IMR-90 (cell line): Measurements from ENCODE around the gene LMO4. TPM values are rescaled to one million over a fixed set of nuclear protein-coding genes. Genes with fewer than 3 reads are reported as not detected.

Experiments
- ATAC-seq: fragments of 200-7000 bp; cut with Tn5 transposase; 2 replicates; pipeline ENCODE4 v1.9.1; 2020; ENCODE audit warnings: low read depth, mild to moderate bottlenecking, moderate library complexity
- BruUV-seq: library from RNA; stranded (reverse); fragments of 400-500 nt; replicated peaks from 2 replicates; lab custom pipeline; 2021; lab: Mats Ljungman, UMichigan
- CTCF ChIA-PET: fragments of 300-600 bp; formaldehyde crosslinking; extraction: SDS; loops from one replicate; lab custom pipeline; 2021; ENCODE audit warnings: antibody characterized with exemption; lab: Yijun Ruan, JAX
- POLR2A ChIA-PET: fragments of 300-600 bp; sonication (Branson Sonifier 250); formaldehyde crosslinking; loops from one replicate; lab custom pipeline; 2022; ENCODE audit warnings: antibody characterized with exemption; ENCODE audit not compliant: unreplicated experiment; lab: Charles Lee
- DNase-seq: peaks from one replicate; pipeline ENCODE4 v3.0.0; 2013
- H2AFZ ChIP-seq: replicated peaks from 2 replicates; pipeline ENCODE3; 2013; ENCODE audit warnings: low read length, mild to moderate bottlenecking; ENCODE audit not compliant: poor library complexity
- H2AK5ac ChIP-seq: 2 replicates; pipeline ENCODE4 v1.6.1; 2013; ENCODE audit warnings: low read depth, low read length, inconsistent platforms
- H2AK9ac ChIP-seq: replicated peaks from 2 replicates; pipeline ENCODE3; 2013; ENCODE audit warnings: mild to moderate bottlenecking, low read depth, low read length, moderate library complexity; ENCODE audit not compliant: poor library complexity
- H2BK120ac ChIP-seq: 2 replicates; pipeline ENCODE4 v1.6.1; 2013; ENCODE audit warnings: low read depth, low read length, inconsistent platforms
- H2BK15ac ChIP-seq: 3 replicates; pipeline ENCODE4 v1.6.1; 2013; ENCODE audit warnings: low read depth, low read length, inconsistent platforms
- H2BK20ac ChIP-seq: 2 replicates; pipeline ENCODE4 v1.6.1; 2013; ENCODE audit warnings: low read depth, mild to moderate bottlenecking, inconsistent platforms, low read length, moderate library complexity
- H2BK5ac ChIP-seq: 2 replicates; pipeline ENCODE4 v1.6.1; 2013; ENCODE audit warnings: mild to moderate bottlenecking, low read depth, low read length, inconsistent platforms; ENCODE audit not compliant: poor library complexity, severe bottlenecking
- H3K14ac ChIP-seq: replicated peaks from 2 replicates; pipeline ENCODE4 v1.6.1; 2013; ENCODE audit warnings: low read depth, low read length, inconsistent platforms
- H3K18ac ChIP-seq: 2 replicates; pipeline ENCODE4 v1.6.1; 2013; ENCODE audit warnings: low read depth, low read length, control low read depth
- H3K23ac ChIP-seq: 2 replicates; pipeline ENCODE4 v1.6.1; 2013; ENCODE audit warnings: low read depth, low read length, inconsistent platforms
- H3K27ac ChIP-seq: 2 replicates; pipeline ENCODE4 v1.5.1; 2013; ENCODE audit warnings: mild to moderate bottlenecking, control low read depth, low read length; ENCODE audit not compliant: insufficient read depth
- H3K27me3 ChIP-seq: 2 replicates; pipeline ENCODE4 v1.6.1; 2013; ENCODE audit warnings: low read length; ENCODE audit not compliant: control insufficient read depth, insufficient read depth
- H3K36me3 ChIP-seq: 2 replicates; pipeline ENCODE4 v1.6.1; 2013; ENCODE audit warnings: low read length, mixed read lengths; ENCODE audit not compliant: control insufficient read depth, insufficient read depth
- H3K4ac ChIP-seq: 2 replicates; pipeline ENCODE4 v1.6.1; 2013; ENCODE audit warnings: low read depth, low read length, inconsistent platforms
- H3K4me1 ChIP-seq: 2 replicates; pipeline ENCODE4 v1.6.1; 2013; ENCODE audit warnings: low read length, mixed read lengths; ENCODE audit not compliant: control insufficient read depth, insufficient read depth
- H3K4me2 ChIP-seq: 2 replicates; pipeline ENCODE4 v1.6.1; 2013; ENCODE audit warnings: low read depth, mild to moderate bottlenecking, control low read depth, low read length, moderate library complexity
- H3K4me3 ChIP-seq: 2 replicates; pipeline ENCODE4 v1.5.1; 2013; ENCODE audit warnings: low read depth, mild to moderate bottlenecking, control low read depth, low read length, moderate library complexity; ENCODE audit not compliant: insufficient read depth
- H3K56ac ChIP-seq: 2 replicates; pipeline ENCODE4 v1.6.1; 2013; ENCODE audit warnings: low read length, inconsistent platforms; ENCODE audit not compliant: insufficient read depth; ENCODE audit errors: extremely low read depth
- H3K79me1 ChIP-seq, 2 experiments: 2 replicates each; pipeline ENCODE4 v1.6.1; 2013; ENCODE audit warnings: low read length in 2 of 2, inconsistent platforms in 1 of 2, low read depth in 1 of 2
- H3K9ac ChIP-seq: 2 replicates; pipeline ENCODE4 v1.6.1; 2013; ENCODE audit warnings: low read depth, low read length, control low read depth
- H3K9me1 ChIP-seq: 2 replicates; pipeline ENCODE4 v1.6.1; 2013; ENCODE audit warnings: low read length, inconsistent platforms; ENCODE audit not compliant: insufficient read depth
- H3K9me3 ChIP-seq: 2 replicates; pipeline ENCODE4 v1.6.1; 2013; ENCODE audit warnings: low read length; ENCODE audit not compliant: control insufficient read depth, insufficient read depth
- H4K20me1 ChIP-seq: 2 replicates; pipeline ENCODE4 v1.6.1; 2013; ENCODE audit warnings: low read length, inconsistent platforms; ENCODE audit not compliant: insufficient read depth
- H4K5ac ChIP-seq: 2 replicates; pipeline ENCODE4 v1.6.1; 2013; ENCODE audit warnings: mild to moderate bottlenecking, low read depth, low read length, control low read depth
- H4K8ac ChIP-seq, 2 experiments: 2 replicates each; pipeline ENCODE4 v1.6.1; 2013; ENCODE audit warnings: low read depth in 2 of 2, low read length in 2 of 2, control low read depth in 1 of 2, inconsistent platforms in 1 of 2
- H4K91ac ChIP-seq: 2 replicates; pipeline ENCODE4 v1.6.1; 2013; ENCODE audit warnings: low read depth, low read length, inconsistent platforms; ENCODE audit not compliant: insufficient read depth
- BHLHE40 ChIP-seq: fragments of 150-350 bp; IDR thresholded peaks from 2 replicates; pipeline ENCODE4 v1.6.1; 2016; ENCODE audit warnings: mild to moderate bottlenecking, low read depth, low read length
- CEBPB ChIP-seq: IDR thresholded peaks from 2 replicates; pipeline ENCODE4 v1.6.1; 2012; ENCODE audit warnings: low read depth, low read length, improper control_type of control experiment
- FOS ChIP-seq: fragments of 150-350 bp; IDR thresholded peaks from 2 replicates; pipeline ENCODE4 v1.6.1; 2016; ENCODE audit warnings: low read depth, low read length
- MAFK ChIP-seq: IDR thresholded peaks from 2 replicates; pipeline ENCODE4 v1.6.1; 2012; ENCODE audit warnings: low read depth, low read length, improper control_type of control experiment
- MXI1 ChIP-seq: IDR thresholded peaks from 2 replicates; pipeline ENCODE4 v1.6.1; 2012; ENCODE audit warnings: low read depth, mild to moderate bottlenecking, low read length, moderate library complexity, borderline replicate concordance
- NFE2L2 ChIP-seq: fragments of 150-350 bp; IDR thresholded peaks from 2 replicates; pipeline ENCODE4 v1.6.1; 2016; ENCODE audit warnings: low read depth, mild to moderate bottlenecking, low read length
- POLR2A ChIP-seq: IDR thresholded peaks from 2 replicates; pipeline ENCODE4 v1.6.1; 2012; ENCODE audit warnings: mild to moderate bottlenecking, low read depth, low read length
- RCOR1 ChIP-seq: IDR thresholded peaks from 2 replicates; pipeline ENCODE4 v1.6.1; 2012; ENCODE audit warnings: mild to moderate bottlenecking, low read length, improper control_type of control experiment; ENCODE audit not compliant: insufficient replicate concordance
- RFX5 ChIP-seq: IDR thresholded peaks from 2 replicates; pipeline ENCODE4 v1.8.0; 2012; ENCODE audit warnings: low read depth, mild to moderate bottlenecking, low read length, moderate library complexity
- WGBS, 2 experiments: methylation state at CpG; one replicate each; pipeline versions ENCODE4 v1.1.5 to v1.1.7; 2013; ENCODE audit warnings: missing lambda C conversion rate in 2 of 2; ENCODE audit not compliant: insufficient read length in 1 of 2; ENCODE audit errors: extremely low coverage in 2 of 2; 5-methylcytosine and 5-hydroxymethylcytosine counted together
- dilution Hi-C: fragments of 300-500 bp; cut with HindIII; formaldehyde crosslinking; loops from one replicate; pipeline ENCODE4 v1.14.3; 2018; ENCODE audit warnings: low sequenced_read_pairs; ENCODE audit not compliant: unreplicated experiment
- in situ Hi-C: fragments of 300-500 bp; cut with MboI; formaldehyde crosslinking; loops from 3 replicates; pipeline ENCODE4 v1.14.3; 2019; ENCODE audit warnings: low sequenced_read_pairs, inconsistent platforms, mixed read lengths
- intact Hi-C: fragments of 100-400 bp; cut with micrococcal nuclease; formaldehyde crosslinking; loops from 2 replicates; pipeline ENCODE4 v1.10.0; 2022
- polyA plus RNA-seq, 3 experiments: library from polyadenylated mRNA; depleted of rRNA; stranded (reverse); fragments of >200 nt; gene quantifications; 2 replicates each; pipeline ENCODE4 v1.2.3, GENCODE V29; 2012; ENCODE audit warnings: low replicate concordance in 1 of 3
- total RNA-seq: library from RNA; depleted of rRNA; stranded (reverse); fragments of >200 nt; gene quantifications from 2 replicates; pipeline ENCODE4 v1.2.3, GENCODE V29; 2012
- TF ChIP-seq, protein P1 (sequence below): fragments of 150-350 bp; IDR thresholded peaks from 2 replicates; pipeline ENCODE4 v1.6.1; 2016; ENCODE audit warnings: low read depth, mild to moderate bottlenecking, low read length, moderate library complexity, borderline replicate concordance
- TF ChIP-seq, protein P2 (sequence below): conservative IDR thresholded peaks from 2 replicates; pipeline ENCODE4 v1.5.1; 2012; ENCODE audit warnings: mild to moderate bottlenecking, low read depth, low read length, improper control_type of control experiment
- TF ChIP-seq, protein P3 (sequence below): fragments of 150-350 bp; IDR thresholded peaks from 2 replicates; pipeline ENCODE4 v1.6.1; 2017; ENCODE audit warnings: mild to moderate bottlenecking, antibody characterized with exemption, low read length, low read depth

The LMO4 gene
- total and polyA plus RNA-seq, 2 of the 4 experiments (the other 2 are of a cell fraction) = 98.9 to 109 TPM

DNA sequence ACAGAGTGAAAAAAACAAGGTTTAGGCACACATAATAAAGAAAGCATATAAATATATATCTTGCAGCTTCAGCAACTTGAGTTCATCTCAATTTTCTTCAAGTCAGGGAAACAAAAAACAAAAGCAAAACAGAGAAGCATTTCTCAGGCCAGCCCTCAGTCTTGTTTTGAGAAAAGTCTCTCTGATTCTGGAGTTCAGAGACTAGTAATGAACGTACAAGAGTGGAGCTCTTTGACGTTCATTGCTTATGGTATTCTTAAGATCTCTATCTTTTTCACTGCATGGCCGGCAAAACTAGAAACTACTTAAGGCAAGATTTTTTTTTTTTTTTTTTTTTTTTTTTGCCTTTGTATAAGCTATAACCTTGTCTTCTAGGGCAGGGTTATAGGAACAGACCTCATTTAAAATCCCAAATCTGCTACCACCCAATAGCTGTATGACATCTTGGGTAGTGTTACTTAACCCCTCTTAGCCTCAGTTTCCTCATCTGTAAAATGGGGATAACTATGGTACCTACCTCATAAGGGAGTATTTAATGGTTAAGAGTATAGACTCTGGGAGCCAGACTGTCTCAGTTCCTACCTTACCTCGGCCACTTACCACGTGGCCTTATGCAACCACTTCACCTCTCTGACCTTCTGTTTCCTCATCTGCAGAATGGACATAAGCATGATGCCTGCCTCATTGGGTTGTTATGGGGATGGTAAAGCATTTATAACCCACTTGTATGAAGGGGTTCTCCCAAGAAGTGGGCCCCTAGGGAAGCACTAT is 33.6 kb downstream of the LMO4 start (continued):
- TF ChIP-seq MXI1 = no peak

DNA sequence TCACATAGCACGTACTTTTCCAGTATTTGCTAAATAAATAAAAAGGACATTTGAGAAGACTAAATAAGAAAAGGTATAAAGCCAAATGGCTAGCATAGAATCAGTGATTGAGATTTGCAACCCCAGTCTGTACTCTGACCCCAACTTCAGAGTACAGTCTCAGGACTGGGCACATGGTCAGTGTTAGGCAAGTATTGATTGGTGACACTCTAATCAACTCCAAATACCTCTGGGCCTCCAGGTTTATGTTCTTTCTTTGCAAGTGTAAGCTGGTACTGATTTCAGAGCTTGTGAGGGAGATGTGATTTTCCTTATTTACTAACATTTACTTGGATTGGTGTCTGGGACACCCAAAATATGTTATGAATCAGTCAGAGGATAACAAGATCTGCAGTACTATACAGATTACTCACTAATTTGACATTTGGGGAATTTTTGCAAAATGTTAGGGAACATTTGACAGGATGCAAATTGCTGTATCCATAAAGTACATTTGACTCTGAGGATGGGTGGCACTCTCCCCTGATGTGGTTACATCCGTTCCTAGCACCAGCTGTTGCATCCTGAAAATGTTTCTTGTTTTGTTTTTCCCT is 34.2 kb downstream of the LMO4 start:
- no peak overlapping the region for H3K23ac ChIP-seq
- no peak overlapping the region for H2AK5ac ChIP-seq
- in situ Hi-C loops = no loop called here
- H3K56ac ChIP-seq = no peak overlapping the region
- no peak overlapping the region; the same call in 1 of the 2 replicates for H2BK20ac ChIP-seq
- H4K8ac ChIP-seq = no peak overlapping the region
- 0 out of 2 replicates have a peak, but pooled peaks cover 3% of the 10 kb centered on the region for H3K9me3 ChIP-seq
- peak overlapping the region; percentile 42; the same call in 1 of the 2 replicates for H3K4me2 ChIP-seq
- no peak overlapping the region for H2BK15ac ChIP-seq
- no CpG with 5 or more reads among the region's 2 CpGs for WGBS, 2 experiments
- DNase-seq (peak; percentile 14), ATAC-seq (peak; percentile 93)
- no peak overlapping the region for H2BK5ac ChIP-seq
- no peak overlapping the region for H3K9ac ChIP-seq
- H3K14ac ChIP-seq = no peak overlapping the region
- H3K27ac ChIP-seq = no peak overlapping the region
- H4K20me1 ChIP-seq = no peaks in the 10 kb centered on the region
- H4K91ac ChIP-seq = no peak overlapping the region
- peaks cover 2% of the 10 kb centered on the region; the same call in 1 of the 2 replicates for H3K4me1 ChIP-seq
- no peak overlapping the region for H3K18ac ChIP-seq
- H3K36me3 ChIP-seq = no peaks in the 10 kb centered on the region
- no peak overlapping the region for H3K4me3 ChIP-seq
- no peak overlapping the region for H4K5ac ChIP-seq
- dilution Hi-C loops = no loop called here
- ChIA-PET POLR2A (no interaction called here), CTCF (no interaction called here)
- no peak overlapping the region for H2AFZ ChIP-seq
- H3K79me1 ChIP-seq = no peaks in the 10 kb centered on the region
- intact Hi-C loops = no loop called here
- H3K4ac ChIP-seq = no peak overlapping the region
- H3K9me1 ChIP-seq = no peaks in the 10 kb centered on the region
- H2BK120ac ChIP-seq = no peak overlapping the region
- no peaks in the 10 kb centered on the region for H3K27me3 ChIP-seq
- no peak overlapping the region for H2AK9ac ChIP-seq
- BruUV-seq = no TSS peak
- no peak for TF ChIP-seq POLR2A
- TF ChIP-seq RCOR1 = no peak
- TF ChIP-seq, protein P1, sequence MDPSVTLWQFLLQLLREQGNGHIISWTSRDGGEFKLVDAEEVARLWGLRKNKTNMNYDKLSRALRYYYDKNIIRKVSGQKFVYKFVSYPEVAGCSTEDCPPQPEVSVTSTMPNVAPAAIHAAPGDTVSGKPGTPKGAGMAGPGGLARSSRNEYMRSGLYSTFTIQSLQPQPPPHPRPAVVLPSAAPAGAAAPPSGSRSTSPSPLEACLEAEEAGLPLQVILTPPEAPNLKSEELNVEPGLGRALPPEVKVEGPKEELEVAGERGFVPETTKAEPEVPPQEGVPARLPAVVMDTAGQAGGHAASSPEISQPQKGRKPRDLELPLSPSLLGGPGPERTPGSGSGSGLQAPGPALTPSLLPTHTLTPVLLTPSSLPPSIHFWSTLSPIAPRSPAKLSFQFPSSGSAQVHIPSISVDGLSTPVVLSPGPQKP = no peak
- TF ChIP-seq CEBPB = no peak
- TF ChIP-seq, protein P2, sequence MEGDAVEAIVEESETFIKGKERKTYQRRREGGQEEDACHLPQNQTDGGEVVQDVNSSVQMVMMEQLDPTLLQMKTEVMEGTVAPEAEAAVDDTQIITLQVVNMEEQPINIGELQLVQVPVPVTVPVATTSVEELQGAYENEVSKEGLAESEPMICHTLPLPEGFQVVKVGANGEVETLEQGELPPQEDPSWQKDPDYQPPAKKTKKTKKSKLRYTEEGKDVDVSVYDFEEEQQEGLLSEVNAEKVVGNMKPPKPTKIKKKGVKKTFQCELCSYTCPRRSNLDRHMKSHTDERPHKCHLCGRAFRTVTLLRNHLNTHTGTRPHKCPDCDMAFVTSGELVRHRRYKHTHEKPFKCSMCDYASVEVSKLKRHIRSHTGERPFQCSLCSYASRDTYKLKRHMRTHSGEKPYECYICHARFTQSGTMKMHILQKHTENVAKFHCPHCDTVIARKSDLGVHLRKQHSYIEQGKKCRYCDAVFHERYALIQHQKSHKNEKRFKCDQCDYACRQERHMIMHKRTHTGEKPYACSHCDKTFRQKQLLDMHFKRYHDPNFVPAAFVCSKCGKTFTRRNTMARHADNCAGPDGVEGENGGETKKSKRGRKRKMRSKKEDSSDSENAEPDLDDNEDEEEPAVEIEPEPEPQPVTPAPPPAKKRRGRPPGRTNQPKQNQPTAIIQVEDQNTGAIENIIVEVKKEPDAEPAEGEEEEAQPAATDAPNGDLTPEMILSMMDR = no peak
- no peak for TF ChIP-seq RFX5
- no peak for TF ChIP-seq MAFK
- TF ChIP-seq, protein P3, sequence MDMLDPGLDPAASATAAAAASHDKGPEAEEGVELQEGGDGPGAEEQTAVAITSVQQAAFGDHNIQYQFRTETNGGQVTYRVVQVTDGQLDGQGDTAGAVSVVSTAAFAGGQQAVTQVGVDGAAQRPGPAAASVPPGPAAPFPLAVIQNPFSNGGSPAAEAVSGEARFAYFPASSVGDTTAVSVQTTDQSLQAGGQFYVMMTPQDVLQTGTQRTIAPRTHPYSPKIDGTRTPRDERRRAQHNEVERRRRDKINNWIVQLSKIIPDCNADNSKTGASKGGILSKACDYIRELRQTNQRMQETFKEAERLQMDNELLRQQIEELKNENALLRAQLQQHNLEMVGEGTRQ = no peak
- no peak for TF ChIP-seq MXI1
- TF ChIP-seq NFE2L2 = no peak
- TF ChIP-seq FOS = no peak
- TF ChIP-seq BHLHE40 = no peak
